H9 (cell line): ENCODE measurements around the gene CAV3. TPM values are rescaled to one million over a fixed set of nuclear protein-coding genes. Genes with fewer than 3 reads are reported as not detected.

ENCODE experiments used
- DNase-seq: peaks from one replicate; pipeline ENCODE4 v3.0.0-alpha.2; 2017
- H2AFZ ChIP-seq: one replicate; pipeline ENCODE4 v1.6.1; 2013; ENCODE audit warnings: mild to moderate bottlenecking, low read length, control low read depth, moderate library complexity
- H2AK5ac ChIP-seq: 2 replicates; pipeline ENCODE4 v1.6.1; 2013; ENCODE audit warnings: low read length, control low read depth, mixed read lengths; ENCODE audit not compliant: insufficient read length
- H2BK120ac ChIP-seq: one replicate; pipeline ENCODE4 v1.6.1; 2013; ENCODE audit warnings: low read depth, mild to moderate bottlenecking, low read length, control low read depth, inconsistent platforms; ENCODE audit not compliant: poor library complexity, severe bottlenecking
- H2BK12ac ChIP-seq: 2 replicates; pipeline ENCODE4 v1.6.1; 2013; ENCODE audit warnings: low read length, control low read depth, mixed read lengths, low read depth; ENCODE audit not compliant: insufficient read length
- H2BK15ac ChIP-seq: 2 replicates; pipeline ENCODE4 v1.6.1; 2013; ENCODE audit warnings: low read depth, low read length, control low read depth
- H2BK20ac ChIP-seq: one replicate; pipeline ENCODE4 v1.6.1; 2013; ENCODE audit warnings: low read depth, mild to moderate bottlenecking, low read length, control low read depth, inconsistent platforms; ENCODE audit not compliant: poor library complexity, severe bottlenecking
- H2BK5ac ChIP-seq: 2 replicates; pipeline ENCODE4 v1.6.1; 2013; ENCODE audit warnings: low read length, control low read depth, mixed read lengths; ENCODE audit not compliant: insufficient read length
- H3K14ac ChIP-seq: 2 replicates; pipeline ENCODE4 v1.6.1; 2013; ENCODE audit warnings: low read length, control low read depth; ENCODE audit not compliant: insufficient read depth
- H3K18ac ChIP-seq: 2 replicates; pipeline ENCODE4 v1.6.1; 2013; ENCODE audit warnings: low read depth, mild to moderate bottlenecking, mixed read lengths, low read length, control low read depth; ENCODE audit not compliant: insufficient read length
- H3K23ac ChIP-seq: 2 replicates; pipeline ENCODE4 v1.6.1; 2013; ENCODE audit warnings: low read length, control low read depth, mixed read lengths, low read depth; ENCODE audit not compliant: insufficient read length
- H3K23me2 ChIP-seq: 2 replicates; pipeline ENCODE4 v1.6.1; 2013; ENCODE audit warnings: low read depth, mild to moderate bottlenecking, mixed read lengths, low read length, control low read depth; ENCODE audit not compliant: insufficient read length, poor library complexity, severe bottlenecking
- H3K27ac ChIP-seq: 2 replicates; pipeline ENCODE4 v1.5.1; 2013; ENCODE audit warnings: low read length, control low read depth, mixed read lengths, low read depth; ENCODE audit not compliant: insufficient read length
- H3K27me3 ChIP-seq: 2 replicates; pipeline ENCODE4 v1.6.1; 2013; ENCODE audit warnings: low read length, control low read depth, inconsistent platforms; ENCODE audit not compliant: insufficient read depth
- H3K4ac ChIP-seq: 2 replicates; pipeline ENCODE4 v1.6.1; 2013; ENCODE audit warnings: low read depth, mild to moderate bottlenecking, control low read depth, inconsistent platforms, low read length, moderate library complexity
- H3K4me1 ChIP-seq: 2 replicates; pipeline ENCODE4 v1.6.1; 2013; ENCODE audit warnings: low read length, control low read depth, inconsistent platforms; ENCODE audit not compliant: insufficient read depth
- H3K4me2 ChIP-seq: 2 replicates; pipeline ENCODE4 v1.6.1; 2013; ENCODE audit warnings: low read length, control low read depth, mixed read lengths; ENCODE audit not compliant: insufficient read length, insufficient read depth
- H3K56ac ChIP-seq: 2 replicates; pipeline ENCODE4 v1.6.1; 2013; ENCODE audit warnings: low read depth, mild to moderate bottlenecking, mixed read lengths, low read length, control low read depth; ENCODE audit not compliant: insufficient read length
- H3K79me1 ChIP-seq: 2 replicates; pipeline ENCODE4 v1.6.1; 2013; ENCODE audit warnings: low read depth, mild to moderate bottlenecking, moderate library complexity, low read length, control low read depth, inconsistent platforms; ENCODE audit not compliant: insufficient read depth, poor library complexity, severe bottlenecking
- H3K79me2 ChIP-seq: 2 replicates; pipeline ENCODE4 v1.6.1; 2013; ENCODE audit warnings: low read length, control low read depth, inconsistent platforms; ENCODE audit not compliant: insufficient read depth
- H3K9ac ChIP-seq: 2 replicates; pipeline ENCODE4 v1.6.1; 2013; ENCODE audit warnings: low read length, control low read depth, mixed read lengths; ENCODE audit not compliant: insufficient read length; ENCODE audit errors: extremely low read depth
- H3K9me3 ChIP-seq: one replicate; pipeline ENCODE4 v1.6.1; 2013; ENCODE audit warnings: low read depth, low read length, inconsistent platforms; ENCODE audit not compliant: control insufficient read depth
- H3T11ph ChIP-seq: one replicate; pipeline ENCODE4 v1.6.1; 2013; ENCODE audit warnings: mild to moderate bottlenecking, low read length, control low read depth, inconsistent platforms
- H4K20me1 ChIP-seq: one replicate; pipeline ENCODE4 v1.6.1; 2013; ENCODE audit not compliant: control insufficient read depth, insufficient read length, insufficient read depth
- H4K5ac ChIP-seq: 2 replicates; pipeline ENCODE4 v1.6.1; 2013; ENCODE audit warnings: low read depth, mild to moderate bottlenecking, mixed read lengths, low read length, control low read depth; ENCODE audit not compliant: insufficient read length
- H4K8ac ChIP-seq: replicated peaks from 2 replicates; pipeline ENCODE4 v1.6.1; 2013; ENCODE audit warnings: low read length, control low read depth, mixed read lengths, low read depth; ENCODE audit not compliant: insufficient read length
- H4K91ac ChIP-seq: 2 replicates; pipeline ENCODE4 v1.6.1; 2013; ENCODE audit warnings: low read depth, mild to moderate bottlenecking, moderate library complexity, mixed read lengths, low read length, control low read depth; ENCODE audit not compliant: insufficient read length
- H3K27ac Mint-ChIP-seq, 3 experiments: 2 replicates in 2 of 3; 3 replicates in 1 of 3; pipeline ENCODE4 v1.8.0; 2020 to 2021; ENCODE audit warnings: mixed read lengths in 3 of 3, mild to moderate bottlenecking in 1 of 3, moderate library complexity in 1 of 3
- H3K27me3 Mint-ChIP-seq: 2 replicates; pipeline ENCODE4 v1.8.0; 2021; ENCODE audit warnings: low read depth, mild to moderate bottlenecking, moderate library complexity, mixed read lengths
- H3K36me3 Mint-ChIP-seq, 3 experiments: 2 replicates in 2 of 3; 3 replicates in 1 of 3; pipeline ENCODE4 v1.8.0; 2020 to 2021; ENCODE audit warnings: low read depth in 3 of 3, mixed read lengths in 3 of 3; ENCODE audit not compliant: insufficient read depth in 1 of 3
- H3K4me1 Mint-ChIP-seq, 2 experiments: 2 replicates each; pipeline ENCODE4 v1.8.0; 2020; ENCODE audit warnings: mixed read lengths in 2 of 2
- H3K4me3 Mint-ChIP-seq, 2 experiments: 2 replicates in 1 of 2; 3 replicates in 1 of 2; pipeline ENCODE4 v1.8.0; 2020 to 2021; ENCODE audit warnings: mild to moderate bottlenecking in 2 of 2, mixed read lengths in 2 of 2, moderate library complexity in 1 of 2
- H3K9me3 Mint-ChIP-seq, 2 experiments: 2 replicates in 1 of 2; 3 replicates in 1 of 2; pipeline ENCODE4 v1.8.0; 2020; ENCODE audit warnings: mild to moderate bottlenecking in 2 of 2, mixed read lengths in 2 of 2, moderate library complexity in 1 of 2
- WGBS: extraction: QIAGEN DNeasy Blood & Tissue Kit; methylation state at CpG from one replicate; pipeline ENCODE4 v1.1.7; 2013; ENCODE audit warnings: missing lambda C conversion rate, low lambda C conversion rate, mixed read lengths; ENCODE audit not compliant: insufficient read length; ENCODE audit errors: extremely low coverage; 5-methylcytosine and 5-hydroxymethylcytosine counted together
- total RNA-seq: library from RNA; stranded (reverse); gene quantifications from 2 replicates; pipeline ENCODE4 v1.2.1, GENCODE V29; 2021
- TF ChIP-seq, protein P1 (sequence below): fragments of 200-600 bp; sonication (generic); conservative IDR thresholded peaks from 3 replicates; pipeline ENCODE4 v1.8.0; 2021; ENCODE audit warnings: antibody characterized with exemption, mild to moderate bottlenecking

CAV3 gene
- total RNA-seq, 1 experiment from 2014 or later = not detected

DNA sequence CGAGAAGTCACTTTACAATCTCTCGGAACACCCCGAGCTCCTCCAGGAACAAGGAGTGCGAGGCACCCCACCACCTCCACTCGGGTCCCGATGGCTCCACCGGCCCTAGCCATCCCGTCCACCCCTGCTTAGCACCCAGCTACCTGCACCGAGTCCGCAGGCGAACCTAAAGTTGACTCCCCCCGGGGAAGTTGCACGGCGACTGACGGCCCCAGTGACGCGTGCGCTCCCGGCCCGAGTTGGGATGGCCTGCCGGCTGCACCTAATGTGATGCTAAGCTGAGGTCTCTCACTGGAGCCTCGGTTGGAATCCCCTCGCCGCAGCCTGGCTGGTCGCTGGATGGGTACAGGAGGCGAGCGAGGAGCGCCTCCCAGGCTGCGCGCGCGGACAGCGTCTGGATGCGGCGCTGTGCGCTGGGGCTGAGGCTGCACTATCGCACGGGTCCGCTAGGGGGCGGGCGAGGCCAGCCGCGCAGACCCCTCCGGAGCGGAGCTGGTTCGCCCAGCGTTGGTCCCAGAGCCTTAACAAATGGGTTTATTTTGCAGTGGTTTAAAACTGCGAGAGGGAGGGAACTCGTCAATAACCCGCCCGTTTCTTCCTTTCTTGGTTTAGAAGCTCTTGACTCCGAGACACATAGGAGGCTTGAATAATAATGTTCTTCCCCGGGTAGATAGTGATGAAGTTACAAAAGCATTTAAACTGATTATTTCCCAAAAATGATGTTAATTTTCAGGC lies 35.7 kb downstream of the CAV3 start, which contains the start of gene OXTR:
Gene OXTR, minus strand, starts transcription at position 526 of the 735 bp plus-strand sequence. CDS start 1,426 bp downstream, outside the sequence.
- H4K8ac ChIP-seq = no peak within 1 kb of the TSS
- no peaks in the 10 kb centered on the region for H3K79me1 ChIP-seq
- no peak within 1 kb of the TSS for H2BK5ac ChIP-seq
- Mint-ChIP-seq H3K27me3 (peaks cover 63% of the 10 kb centered on the region), H3K4me1 (peaks cover 27 to 29% of the 10 kb centered on the region in 2 experiments), H3K27ac (no peak within 1 kb of the TSS), H3K4me3 (peak within 1 kb of the TSS; percentile 57 to 74), H3K9me3 (no peaks in the 10 kb centered on the region), H3K36me3 (no peaks in the 10 kb centered on the region; a peak in 2 of 7 replicates)
- no peak within 1 kb of the TSS for H2BK12ac ChIP-seq
- H3T11ph ChIP-seq = no peak within 1 kb of the TSS
- no peak within 1 kb of the TSS for H2AFZ ChIP-seq
- H3K14ac ChIP-seq = no peak within 1 kb of the TSS
- peaks cover 4% of the 10 kb centered on the region for H3K23me2 ChIP-seq
- H2BK20ac ChIP-seq = no peak within 1 kb of the TSS
- H3K4ac ChIP-seq = no peak within 1 kb of the TSS
- H3K9me3 ChIP-seq = no peaks in the 10 kb centered on the region
- H2AK5ac ChIP-seq = no peak within 1 kb of the TSS
- H3K27me3 ChIP-seq = peaks cover 13% of the 10 kb centered on the region; the same call in 1 of the 2 replicates
- WGBS = no CpG with 5 or more reads among the region's 53 CpGs
- H3K56ac ChIP-seq = no peak within 1 kb of the TSS
- peak; percentile 90 for DNase-seq
- no peak within 1 kb of the TSS for H4K5ac ChIP-seq
- no peaks in the 10 kb centered on the region for H4K20me1 ChIP-seq
- H3K18ac ChIP-seq = no peak within 1 kb of the TSS
- TF ChIP-seq, protein P1, sequence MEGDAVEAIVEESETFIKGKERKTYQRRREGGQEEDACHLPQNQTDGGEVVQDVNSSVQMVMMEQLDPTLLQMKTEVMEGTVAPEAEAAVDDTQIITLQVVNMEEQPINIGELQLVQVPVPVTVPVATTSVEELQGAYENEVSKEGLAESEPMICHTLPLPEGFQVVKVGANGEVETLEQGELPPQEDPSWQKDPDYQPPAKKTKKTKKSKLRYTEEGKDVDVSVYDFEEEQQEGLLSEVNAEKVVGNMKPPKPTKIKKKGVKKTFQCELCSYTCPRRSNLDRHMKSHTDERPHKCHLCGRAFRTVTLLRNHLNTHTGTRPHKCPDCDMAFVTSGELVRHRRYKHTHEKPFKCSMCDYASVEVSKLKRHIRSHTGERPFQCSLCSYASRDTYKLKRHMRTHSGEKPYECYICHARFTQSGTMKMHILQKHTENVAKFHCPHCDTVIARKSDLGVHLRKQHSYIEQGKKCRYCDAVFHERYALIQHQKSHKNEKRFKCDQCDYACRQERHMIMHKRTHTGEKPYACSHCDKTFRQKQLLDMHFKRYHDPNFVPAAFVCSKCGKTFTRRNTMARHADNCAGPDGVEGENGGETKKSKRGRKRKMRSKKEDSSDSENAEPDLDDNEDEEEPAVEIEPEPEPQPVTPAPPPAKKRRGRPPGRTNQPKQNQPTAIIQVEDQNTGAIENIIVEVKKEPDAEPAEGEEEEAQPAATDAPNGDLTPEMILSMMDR = peak; percentile 100
- H3K27ac ChIP-seq = no peak within 1 kb of the TSS
- no peak within 1 kb of the TSS for H2BK15ac ChIP-seq
- H3K9ac ChIP-seq = no peak within 1 kb of the TSS
- no peak within 1 kb of the TSS for H3K23ac ChIP-seq
- no peak within 1 kb of the TSS for H2BK120ac ChIP-seq
- peak within 1 kb of the TSS; percentile 32 for H3K4me2 ChIP-seq
- no peaks in the 10 kb centered on the region for H3K79me2 ChIP-seq
- peaks cover 2% of the 10 kb centered on the region; the same call in 1 of the 2 replicates for H3K4me1 ChIP-seq
- H4K91ac ChIP-seq = no peak within 1 kb of the TSS
